Loucy (cell line): Measurements from ENCODE around the gene ATP1A1.

Source experiments
- H2AFZ ChIP-seq: fragments of 200-600 bp; sonication (generic); 2 replicates; pipeline ENCODE4 v1.6.0; 2016; ENCODE audit warnings: antibody characterized with exemption, mild to moderate bottlenecking, low read length, moderate library complexity
- H3F3A ChIP-seq: fragments of 200-600 bp; 2 replicates; pipeline ENCODE4 v1.6.0; 2016; ENCODE audit warnings: antibody characterized with exemption, low read depth, mild to moderate bottlenecking
- H3K27me3 ChIP-seq: fragments of 200-600 bp; sonication (generic); 2 replicates; pipeline ENCODE4 v1.6.1; 2014; ENCODE audit warnings: low read length, mild to moderate bottlenecking; ENCODE audit not compliant: insufficient read depth, poor library complexity, severe bottlenecking
- H3K36me3 ChIP-seq: fragments of 200-600 bp; sonication (generic); 2 replicates; pipeline ENCODE4 v1.6.1; 2016; ENCODE audit warnings: low read length; ENCODE audit not compliant: insufficient read depth
- H3K4me1 ChIP-seq: fragments of 200-600 bp; sonication (generic); 2 replicates; pipeline ENCODE4 v1.5.1; 2014; ENCODE audit warnings: low read length, mild to moderate bottlenecking; ENCODE audit not compliant: insufficient read depth, poor library complexity, severe bottlenecking
- H3K4me2 ChIP-seq: fragments of 200-600 bp; sonication (generic); 2 replicates; pipeline ENCODE4 v1.6.0; 2014; ENCODE audit warnings: antibody characterized with exemption, low read length, low read depth, mild to moderate bottlenecking; ENCODE audit not compliant: poor library complexity, severe bottlenecking
- H3K4me3 ChIP-seq: fragments of 200-600 bp; sonication (generic); 2 replicates; pipeline ENCODE4 v1.5.1; 2014; ENCODE audit warnings: low read length, mild to moderate bottlenecking, mixed read lengths; ENCODE audit not compliant: poor library complexity, severe bottlenecking
- H3K79me2 ChIP-seq: fragments of 200-600 bp; sonication (generic); 2 replicates; pipeline ENCODE4 v1.6.1; 2014; ENCODE audit warnings: low read length; ENCODE audit not compliant: insufficient read depth
- H3K9ac ChIP-seq: fragments of 200-600 bp; sonication (generic); 2 replicates; pipeline ENCODE4 v1.6.0; 2014; ENCODE audit warnings: mild to moderate bottlenecking, low read depth, low read length, moderate library complexity; ENCODE audit not compliant: poor library complexity, severe bottlenecking
- H3K9me2 ChIP-seq: fragments of 200-600 bp; sonication (generic); replicated peaks from 2 replicates; pipeline ENCODE4 v1.6.1; 2016; ENCODE audit warnings: low read depth, low read length, mixed read lengths
- H3K9me3 ChIP-seq: fragments of 200-600 bp; sonication (generic); 2 replicates; pipeline ENCODE4 v1.6.1; 2014; ENCODE audit warnings: mild to moderate bottlenecking, antibody characterized with exemption, low read length, low read depth; ENCODE audit not compliant: insufficient read depth
- H4K20me1 ChIP-seq: fragments of 200-600 bp; sonication (generic); 2 replicates; pipeline ENCODE4 v1.6.0; 2014; ENCODE audit warnings: antibody characterized with exemption, low read length, mild to moderate bottlenecking; ENCODE audit not compliant: insufficient read depth, poor library complexity, severe bottlenecking
- CTCF ChIP-seq: fragments of 200-600 bp; sonication (generic); conservative IDR thresholded peaks from 2 replicates; pipeline ENCODE4 v1.5.1; 2014; ENCODE audit warnings: mild to moderate bottlenecking, antibody characterized with exemption, low read length
- EZH2phosphoT487 ChIP-seq: fragments of 200-600 bp; IDR thresholded peaks from 2 replicates; pipeline ENCODE4 v1.6.1; 2018; ENCODE audit warnings: antibody characterized with exemption, mild to moderate bottlenecking, moderate library complexity, borderline replicate concordance

Gene ATP1A1

GRCh38 chr1:116407033-116407432 lies 34.0 kb downstream of the ATP1A1 start:
- no peak overlapping the region for H3K9ac ChIP-seq
- no peaks in the 10 kb centered on the region for H3K9me3 ChIP-seq
- no peaks in the 10 kb centered on the region; the same call in 1 of the 2 replicates for H3F3A ChIP-seq
- H3K9me2 ChIP-seq, result no peaks in the 10 kb centered on the region
- H3K4me3 ChIP-seq, result no peak overlapping the region
- H4K20me1 ChIP-seq, result no peaks in the 10 kb centered on the region
- no peak overlapping the region for H3K4me2 ChIP-seq
- peaks cover 43% of the 10 kb centered on the region for H3K36me3 ChIP-seq
- no peak overlapping the region for H2AFZ ChIP-seq
- H3K4me1 ChIP-seq, result no peaks in the 10 kb centered on the region
- no peaks in the 10 kb centered on the region for H3K79me2 ChIP-seq
- TF ChIP-seq CTCF (no peak), EZH2phosphoT487 (no peak)
- no peaks in the 10 kb centered on the region for H3K27me3 ChIP-seq

- no peaks in the 10 kb centered on the region for H3K4me1 ChIP-seq
- TF ChIP-seq EZH2phosphoT487, result no peak
- TF ChIP-seq CTCF, result no peak
- H3K9ac ChIP-seq, result no peak overlapping the region
- no peaks in the 10 kb centered on the region for H3K9me2 ChIP-seq
- H3K4me3 ChIP-seq, result no peak overlapping the region
- H2AFZ ChIP-seq, result no peak overlapping the region
- no peak overlapping the region for H3K4me2 ChIP-seq
- no peaks in the 10 kb centered on the region for H3K9me3 ChIP-seq
- H4K20me1 ChIP-seq, result no peaks in the 10 kb centered on the region
- no peaks in the 10 kb centered on the region; the same call in 1 of the 2 replicates for H3F3A ChIP-seq
- H3K27me3 ChIP-seq, result no peaks in the 10 kb centered on the region
- H3K79me2 ChIP-seq, result no peaks in the 10 kb centered on the region
- H3K36me3 ChIP-seq, result peaks cover 32% of the 10 kb centered on the region; the same call in 1 of the 2 replicates
Observed at GRCh38 chr1:116408193-116408592, 35.1 kb downstream of the ATP1A1 start.

- H3K9me2 ChIP-seq, result no peaks in the 10 kb centered on the region
- peaks cover 23% of the 10 kb centered on the region; the same call in 1 of the 2 replicates for H3K36me3 ChIP-seq
- no peaks in the 10 kb centered on the region; the same call in 1 of the 2 replicates for H3F3A ChIP-seq
- TF ChIP-seq EZH2phosphoT487 (no peak), CTCF (no peak)
- no peaks in the 10 kb centered on the region for H3K27me3 ChIP-seq
- H3K79me2 ChIP-seq, result no peaks in the 10 kb centered on the region
- no peaks in the 10 kb centered on the region for H4K20me1 ChIP-seq
- H3K9me3 ChIP-seq, result no peaks in the 10 kb centered on the region
- H3K4me1 ChIP-seq, result no peaks in the 10 kb centered on the region
- no peak overlapping the region for H3K9ac ChIP-seq
- H3K4me2 ChIP-seq, result no peak overlapping the region
- no peak overlapping the region for H2AFZ ChIP-seq
- no peak overlapping the region for H3K4me3 ChIP-seq
Observed at GRCh38 chr1:116408803-116409720, 36.0 kb downstream of the ATP1A1 start.
